ENCODE measurements around the gene IGFBP2. TPM values are rescaled to one million over a fixed set of nuclear protein-coding genes. Genes with fewer than 3 reads are reported as not detected.

IGFBP2 gene
- total and polyA plus RNA-seq, 9 of the 15 experiments (the other 6 are each of a cell fraction or from before 2014, with no cell fraction given) = 0.93 TPM; not detected in 8

DNA sequence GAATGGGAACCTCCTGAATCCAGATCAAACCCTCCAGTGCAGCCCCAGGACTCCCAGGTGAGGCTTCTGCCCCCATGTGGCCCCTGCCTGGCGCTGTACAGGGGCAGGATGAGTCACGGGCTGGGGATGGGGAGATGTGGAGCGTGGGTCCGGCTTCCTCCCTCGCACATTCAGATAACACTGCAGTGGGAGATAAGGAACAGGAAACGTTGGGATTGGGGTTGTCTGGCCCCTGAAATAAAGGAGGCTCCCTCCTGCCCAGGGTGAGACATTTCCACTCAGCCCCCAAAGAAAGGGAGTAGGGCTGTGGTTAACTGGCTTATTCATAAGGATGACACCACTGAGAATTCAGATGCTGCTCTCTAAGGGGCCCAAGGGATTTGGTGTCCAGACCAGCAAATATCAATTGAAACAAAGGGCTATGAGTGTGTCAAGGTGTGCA lies 31.4 kb downstream of the IGFBP2 start:
- Histone ChIP-seq H3K4me3 (no peak overlapping the region), H3K9me1 (ENCODE audit: control insufficient read depth, insufficient read depth, low read length) (no peaks in the 10 kb centered on the region), H4K20me1 (replicated peaks; ENCODE audit: control insufficient read depth, insufficient read depth, low read length) (no peaks in the 10 kb centered on the region; the same call in 1 of the 2 replicates), H3K9ac (ENCODE audit: insufficient read depth in 1 of 2, low read depth in 2 of 2, low read length in 2 of 2) (no peak overlapping the region), H3K4me1 (replicated peaks in 1 of 2; ENCODE audit: control insufficient read depth in 2 of 2, insufficient read depth in 2 of 2, low read length in 2 of 2) (peaks cover 10 to 12% of the 10 kb centered on the region in 2 experiments; a peak in 4 of 5 replicates), H3K4me2 (ENCODE audit: insufficient read depth, low read length) (no peak overlapping the region; the same call in 1 of the 2 replicates), H3K27me3 (ENCODE audit: control insufficient read depth in 2 of 2, insufficient read depth in 2 of 2, low read length in 2 of 2) (peaks cover 0 to 35% of the 10 kb centered on the region in 2 experiments; a peak in 3 of 5 replicates), H3K9me3 (replicated peaks; ENCODE audit: control insufficient read depth, insufficient read depth, low read depth, low read length) (no peaks in the 10 kb centered on the region), H3K36me3 (ENCODE audit: control insufficient read depth, insufficient read depth, low read length) (no peaks in the 10 kb centered on the region), H3K79me2 (ENCODE audit: control insufficient read depth, insufficient read depth, low read length) (no peaks in the 10 kb centered on the region), H3K27ac (ENCODE audit: extremely low read depth, low read depth, low read length) (no peak overlapping the region), H2AFZ (ENCODE audit: low read depth, low read length) (no peak overlapping the region)
- DNase-seq (ENCODE audit: extremely low read depth in 1 of 4, low spot score in 3 of 4) (peak; percentile 60 to 73 (median 67)), FAIRE-seq (peak; percentile 70), ATAC-seq (peak; percentile 81)
- in situ Hi-C loops (cut with MboI) (loop anchor here (5.0 to 25.0 kb wide), 3 partner anchors 147 to 630 kb away; no protein-coding TSS in a partner anchor), intact Hi-C loops (cut with micrococcal nuclease) (loop anchor here (2.0 kb wide), 2 partner anchors 256 to 442 kb away; no protein-coding TSS in a partner anchor)
- whole genome bisulfite sequencing (ENCODE audit: insufficient coverage, low coverage, missing lambda C conversion rate) = 0% methylated on average over 6 of the region's 6 CpGs
- no TSS peak for BruUV-seq (replicated peaks)
- ChIA-PET CTCF (ENCODE audit: low intra/inter-chr PET ratio) (interaction anchor here (1.0 kb wide), 1 partner anchor 146 kb away, joined by 3 read pairs; no protein-coding TSS in a partner anchor), POLR2A (no interaction called here)
- peak; percentile 95 for TF ChIP-seq FOSL1 (tag; conservative IDR thresholded peaks at IDR 0.05)
- TF ChIP-seq, protein P1, sequence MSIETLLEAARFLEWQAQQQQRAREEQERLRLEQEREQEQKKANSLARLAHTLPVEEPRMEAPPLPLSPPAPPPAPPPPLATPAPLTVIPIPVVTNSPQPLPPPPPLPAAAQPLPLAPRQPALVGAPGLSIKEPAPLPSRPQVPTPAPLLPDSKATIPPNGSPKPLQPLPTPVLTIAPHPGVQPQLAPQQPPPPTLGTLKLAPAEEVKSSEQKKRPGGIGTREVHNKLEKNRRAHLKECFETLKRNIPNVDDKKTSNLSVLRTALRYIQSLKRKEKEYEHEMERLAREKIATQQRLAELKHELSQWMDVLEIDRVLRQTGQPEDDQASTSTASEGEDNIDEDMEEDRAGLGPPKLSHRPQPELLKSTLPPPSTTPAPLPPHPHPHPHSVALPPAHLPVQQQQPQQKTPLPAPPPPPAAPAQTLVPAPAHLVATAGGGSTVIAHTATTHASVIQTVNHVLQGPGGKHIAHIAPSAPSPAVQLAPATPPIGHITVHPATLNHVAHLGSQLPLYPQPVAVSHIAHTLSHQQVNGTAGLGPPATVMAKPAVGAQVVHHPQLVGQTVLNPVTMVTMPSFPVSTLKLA (conservative IDR thresholded peaks at IDR 0.05) = 0 out of 4 replicates have a peak, but pooled peaks of 1 of the 2 experiments have one; percentile 14
- no peak for TF ChIP-seq NFYB (IDR thresholded peaks at IDR 0.05; ENCODE audit: extremely low read depth, insufficient read length)
- TF ChIP-seq, protein P2, sequence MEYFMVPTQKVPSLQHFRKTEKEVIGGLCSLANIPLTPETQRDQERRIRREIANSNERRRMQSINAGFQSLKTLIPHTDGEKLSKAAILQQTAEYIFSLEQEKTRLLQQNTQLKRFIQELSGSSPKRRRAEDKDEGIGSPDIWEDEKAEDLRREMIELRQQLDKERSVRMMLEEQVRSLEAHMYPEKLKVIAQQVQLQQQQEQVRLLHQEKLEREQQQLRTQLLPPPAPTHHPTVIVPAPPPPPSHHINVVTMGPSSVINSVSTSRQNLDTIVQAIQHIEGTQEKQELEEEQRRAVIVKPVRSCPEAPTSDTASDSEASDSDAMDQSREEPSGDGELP (CRISPR knock-in tag; IDR thresholded peaks at IDR 0.05; ENCODE audit: borderline replicate concordance) = peak; percentile 51; the same call in 1 of the 2 replicates
- TF ChIP-seq GTF2A2 (tag; IDR thresholded peaks at IDR 0.05) = no peak
- TF ChIP-seq SMARCC2 (IDR thresholded peaks at IDR 0.05; ENCODE audit: low read depth) = peak; percentile 60; the same call in 1 of the 2 replicates
- TF ChIP-seq RAD21 (CRISPR knock-in tag; conservative IDR thresholded peaks at IDR 0.05 in 1 of 2, IDR thresholded peaks at IDR 0.05 in 1 of 2) = peak; percentile 75 to 76
- peak; percentile 95 for TF ChIP-seq JUND (IDR thresholded peaks at IDR 0.05; ENCODE audit: borderline replicate concordance, low read depth, low read length)
- peak; percentile 79; the same call in 1 of the 3 replicates for TF ChIP-seq JUND (tag; IDR thresholded peaks at IDR 0.05; ENCODE audit: borderline replicate concordance, low read depth, low read length)
- peak; percentile 79 for TF ChIP-seq SMARCE1 (IDR thresholded peaks at IDR 0.05)
- TF ChIP-seq, protein P3, sequence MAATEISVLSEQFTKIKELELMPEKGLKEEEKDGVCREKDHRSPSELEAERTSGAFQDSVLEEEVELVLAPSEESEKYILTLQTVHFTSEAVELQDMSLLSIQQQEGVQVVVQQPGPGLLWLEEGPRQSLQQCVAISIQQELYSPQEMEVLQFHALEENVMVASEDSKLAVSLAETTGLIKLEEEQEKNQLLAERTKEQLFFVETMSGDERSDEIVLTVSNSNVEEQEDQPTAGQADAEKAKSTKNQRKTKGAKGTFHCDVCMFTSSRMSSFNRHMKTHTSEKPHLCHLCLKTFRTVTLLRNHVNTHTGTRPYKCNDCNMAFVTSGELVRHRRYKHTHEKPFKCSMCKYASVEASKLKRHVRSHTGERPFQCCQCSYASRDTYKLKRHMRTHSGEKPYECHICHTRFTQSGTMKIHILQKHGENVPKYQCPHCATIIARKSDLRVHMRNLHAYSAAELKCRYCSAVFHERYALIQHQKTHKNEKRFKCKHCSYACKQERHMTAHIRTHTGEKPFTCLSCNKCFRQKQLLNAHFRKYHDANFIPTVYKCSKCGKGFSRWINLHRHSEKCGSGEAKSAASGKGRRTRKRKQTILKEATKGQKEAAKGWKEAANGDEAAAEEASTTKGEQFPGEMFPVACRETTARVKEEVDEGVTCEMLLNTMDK (IDR thresholded peaks at IDR 0.05; ENCODE audit: borderline replicate concordance, insufficient read depth, low read depth, low read length, poor library complexity, severe bottlenecking) = peak; percentile 68
- TF ChIP-seq KDM1A (IDR thresholded peaks at IDR 0.05) = peak in 1 of 2 experiments; percentile 55; a peak in 1 of 4 replicates
- peak; percentile 54; the same call in 1 of the 2 replicates for TF ChIP-seq NCOR1 (IDR thresholded peaks at IDR 0.05)
- TF ChIP-seq HDAC2 (IDR thresholded peaks at IDR 0.05) = 0 out of 2 replicates have a peak, but pooled peaks have one; percentile 37
- no peak for TF ChIP-seq ZNF431 (CRISPR knock-in tag; IDR thresholded peaks at IDR 0.05)
- peak; percentile 61 for TF ChIP-seq ZEB2 (IDR thresholded peaks at IDR 0.05)
- peak in 1 of 2 experiments; percentile 39; a peak in 1 of 4 replicates for TF ChIP-seq TRIM24 (IDR thresholded peaks at IDR 0.05)
